KMS-11 (cell line): ENCODE measurements around the gene CCDC148.

Source experiments
- H2AFZ ChIP-seq: fragments of 200-600 bp; sonication (generic); 2 replicates; pipeline ENCODE4 v1.6.1; 2016; ENCODE audit warnings: antibody characterized with exemption, mixed run types, low read depth
- H3K27ac ChIP-seq: fragments of 200-600 bp; sonication (generic); 2 replicates; pipeline ENCODE4 v1.6.1; 2016; ENCODE audit warnings: mild to moderate bottlenecking, mixed run types
- H3K27me3 ChIP-seq: fragments of 200-600 bp; sonication (generic); 2 replicates; pipeline ENCODE4 v1.6.1; 2017; ENCODE audit warnings: mild to moderate bottlenecking, low read depth, mixed run types, moderate library complexity; ENCODE audit not compliant: insufficient read depth
- H3K36me3 ChIP-seq: fragments of 200-600 bp; sonication (generic); 2 replicates; pipeline ENCODE4 v1.6.1; 2017; ENCODE audit warnings: mild to moderate bottlenecking, mixed run types; ENCODE audit not compliant: insufficient read depth
- H3K4me1 ChIP-seq: fragments of 200-600 bp; sonication (generic); 2 replicates; pipeline ENCODE4 v1.6.1; 2016; ENCODE audit warnings: mild to moderate bottlenecking, low read depth, mixed run types; ENCODE audit not compliant: poor library complexity, severe bottlenecking
- H3K4me2 ChIP-seq: fragments of 200-600 bp; sonication (generic); 2 replicates; pipeline ENCODE4 v1.7.0; 2016; ENCODE audit warnings: mild to moderate bottlenecking, mixed run types
- H3K4me3 ChIP-seq: fragments of 200-600 bp; sonication (generic); IDR thresholded peaks from 2 replicates; pipeline ENCODE4 v1.6.1; 2017; ENCODE audit warnings: low read depth, low read length, mixed read lengths; ENCODE audit not compliant: insufficient read depth
- H3K79me2 ChIP-seq: fragments of 200-600 bp; sonication (generic); 2 replicates; pipeline ENCODE4 v1.6.1; 2016; ENCODE audit warnings: low read depth, mixed run types; ENCODE audit not compliant: insufficient read depth
- H3K9ac ChIP-seq: fragments of 200-600 bp; sonication (generic); 2 replicates; pipeline ENCODE4 v1.6.1; 2016; ENCODE audit warnings: mild to moderate bottlenecking, mixed run types
- H4K20me1 ChIP-seq: fragments of 200-600 bp; sonication (generic); 2 replicates; pipeline ENCODE4 v1.6.1; 2016; ENCODE audit warnings: mild to moderate bottlenecking, mixed run types; ENCODE audit not compliant: insufficient read depth
- CTCF ChIP-seq: fragments of 200-600 bp; sonication (generic); conservative IDR thresholded peaks from 2 replicates; pipeline ENCODE4 v1.6.1; 2017; ENCODE audit warnings: low read depth, mild to moderate bottlenecking, antibody characterized with exemption, low read length, moderate library complexity, mixed read lengths

CCDC148 gene

GRCh38 chr2:158392687-158393086 is 63.9 kb downstream of the CCDC148 start:
- TF ChIP-seq CTCF, result no peak
- no peaks in the 10 kb centered on the region for H4K20me1 ChIP-seq
- no peak overlapping the region for H3K9ac ChIP-seq
- no peaks in the 10 kb centered on the region for H3K36me3 ChIP-seq
- no peaks in the 10 kb centered on the region for H3K4me1 ChIP-seq
- H3K79me2 ChIP-seq, result no peaks in the 10 kb centered on the region
- H3K27ac ChIP-seq, result no peak overlapping the region
- H3K4me3 ChIP-seq, result no peak overlapping the region
- no peak overlapping the region for H2AFZ ChIP-seq
- no peak overlapping the region for H3K4me2 ChIP-seq
- no peaks in the 10 kb centered on the region for H3K27me3 ChIP-seq

- Histone ChIP-seq H3K27ac (no peak overlapping the region), H3K9ac (no peak overlapping the region), H2AFZ (no peak overlapping the region), H3K79me2 (no peaks in the 10 kb centered on the region), H3K36me3 (no peaks in the 10 kb centered on the region), H4K20me1 (no peaks in the 10 kb centered on the region), H3K4me2 (no peak overlapping the region), H3K27me3 (no peaks in the 10 kb centered on the region), H3K4me3 (no peak overlapping the region), H3K4me1 (no peaks in the 10 kb centered on the region)
- no peak for TF ChIP-seq CTCF
Observed at GRCh38 chr2:158391876-158392275, 64.7 kb downstream of the CCDC148 start.

- no peaks in the 10 kb centered on the region for H3K4me1 ChIP-seq
- TF ChIP-seq CTCF, result no peak
- no peaks in the 10 kb centered on the region for H4K20me1 ChIP-seq
- no peaks in the 10 kb centered on the region for H3K27me3 ChIP-seq
- no peak overlapping the region for H3K27ac ChIP-seq
- H3K9ac ChIP-seq, result no peak overlapping the region
- no peak overlapping the region for H3K4me2 ChIP-seq
- H3K36me3 ChIP-seq, result no peaks in the 10 kb centered on the region
- no peak overlapping the region for H3K4me3 ChIP-seq
- no peaks in the 10 kb centered on the region for H3K79me2 ChIP-seq
- no peak overlapping the region for H2AFZ ChIP-seq
Observed at GRCh38 chr2:158391361-158391760, 65.2 kb downstream of the CCDC148 start.

GRCh38 chr2:158388159-158388558 is 68.4 kb downstream of the CCDC148 start:
- Histone ChIP-seq H4K20me1 (no peaks in the 10 kb centered on the region), H3K36me3 (no peaks in the 10 kb centered on the region), H3K4me2 (no peak overlapping the region), H3K27ac (no peak overlapping the region), H3K4me1 (no peaks in the 10 kb centered on the region), H3K27me3 (no peaks in the 10 kb centered on the region), H2AFZ (no peak overlapping the region), H3K9ac (no peak overlapping the region), H3K79me2 (no peaks in the 10 kb centered on the region), H3K4me3 (no peak overlapping the region)
- no peak for TF ChIP-seq CTCF
